ENCODE measurements around the gene LMX1A. TPM values are rescaled to one million over a fixed set of nuclear protein-coding genes. Genes with fewer than 3 reads are reported as not detected.

LMX1A gene
- total and polyA plus RNA-seq, 4 donors: 0.05 to 0.17 TPM; not detected in 2

GRCh38 chr1:165226326-165226725 lies 130.2 kb downstream of the LMX1A start:
- H3K4me3 ChIP-seq (ENCODE audit: low read depth in 1 of 3, low read length in 3 of 3): no peak overlapping the region
- no peaks in the 10 kb centered on the region for H3K9me3 ChIP-seq (ENCODE audit: control insufficient read depth in 4 of 4, low read length in 3 of 4)
- H3K9ac ChIP-seq (ENCODE audit: low read depth in 1 of 2, low read length in 2 of 2): no peak overlapping the region
- no peak for TF ChIP-seq ATF3 (IDR thresholded peaks at IDR 0.05)
- TF ChIP-seq RAD21 (IDR thresholded peaks at IDR 0.05): no peak
- no peak for TF ChIP-seq EGR1 (IDR thresholded peaks at IDR 0.05; ENCODE audit: low read depth in 2 of 2)
- H3K4me1 ChIP-seq (ENCODE audit: control insufficient read depth in 4 of 4, insufficient read depth in 4 of 4, low read length in 3 of 4): peaks cover 3 to 19% (median 13%) of the 10 kb centered on the region in 4 donors
- DNase-seq (ENCODE audit: low spot score): no peak
- no peaks in the 10 kb centered on the region for H3K36me3 ChIP-seq (ENCODE audit: control insufficient read depth in 4 of 4, insufficient read depth in 3 of 4, low read depth in 1 of 4, low read length in 3 of 4)
- H3K27ac ChIP-seq (ENCODE audit: low read depth in 1 of 2, low read length in 2 of 2): no peak overlapping the region
- 87% methylated on average over 2 of the region's 2 CpGs for whole genome bisulfite sequencing
- H3K27me3 ChIP-seq (ENCODE audit: control insufficient read depth in 4 of 4, insufficient read depth in 4 of 4, low read length in 3 of 4): no peaks in the 10 kb centered on the region

GRCh38 chr1:165225650-165226049 lies 130.9 kb downstream of the LMX1A start:
- 96% methylated on average over 1 of the region's 1 CpG for WGBS
- Histone ChIP-seq H3K9ac (ENCODE audit: low read depth in 1 of 2, low read length in 2 of 2) (no peak overlapping the region), H3K27me3 (ENCODE audit: control insufficient read depth in 4 of 4, insufficient read depth in 4 of 4, low read length in 3 of 4) (no peaks in the 10 kb centered on the region), H3K4me3 (ENCODE audit: low read depth in 1 of 3, low read length in 3 of 3) (no peak overlapping the region), H3K9me3 (ENCODE audit: control insufficient read depth in 4 of 4, low read length in 3 of 4) (no peaks in the 10 kb centered on the region), H3K4me1 (ENCODE audit: control insufficient read depth in 4 of 4, insufficient read depth in 4 of 4, low read length in 3 of 4) (peaks cover 3 to 20% (median 13%) of the 10 kb centered on the region in 4 donors), H3K36me3 (ENCODE audit: control insufficient read depth in 4 of 4, insufficient read depth in 3 of 4, low read depth in 1 of 4, low read length in 3 of 4) (no peaks in the 10 kb centered on the region), H3K27ac (ENCODE audit: low read depth in 1 of 2, low read length in 2 of 2) (no peak overlapping the region)
- TF ChIP-seq HNF4G (IDR thresholded peaks at IDR 0.05) (no peak), EGR1 (IDR thresholded peaks at IDR 0.05; ENCODE audit: low read depth in 2 of 2) (no peak), RXRA (IDR thresholded peaks at IDR 0.05) (no peak), SP1 (IDR thresholded peaks at IDR 0.05) (no peak), YY1 (IDR thresholded peaks at IDR 0.05) (no peak), NR2F2 (IDR thresholded peaks at IDR 0.05) (no peak)
- DNase-seq (ENCODE audit: low spot score): no peak

DNA sequence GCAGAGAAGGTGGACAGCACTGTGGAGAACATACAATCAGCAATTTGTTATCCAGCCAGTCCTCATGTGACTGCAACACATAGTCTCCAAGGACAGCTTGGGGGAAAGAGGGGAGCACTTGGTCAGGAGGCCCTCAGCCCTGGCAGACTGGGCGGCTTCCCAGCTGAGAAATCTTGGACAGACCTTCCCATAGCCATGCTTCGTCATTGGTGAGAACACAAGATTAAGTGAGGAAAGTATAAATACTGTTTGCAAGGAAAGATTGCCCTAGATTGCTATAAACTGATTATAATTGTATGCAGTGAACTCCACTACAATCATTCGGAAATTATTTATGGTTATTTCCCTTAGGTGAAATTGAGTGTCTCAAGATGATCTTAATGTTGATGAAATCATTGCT lies 131.5 kb downstream of the LMX1A start:
- no peaks in the 10 kb centered on the region for H3K36me3 ChIP-seq (ENCODE audit: control insufficient read depth in 4 of 4, insufficient read depth in 3 of 4, low read depth in 1 of 4, low read length in 3 of 4)
- peaks cover 3 to 20% (median 13%) of the 10 kb centered on the region in 4 donors for H3K4me1 ChIP-seq (ENCODE audit: control insufficient read depth in 4 of 4, insufficient read depth in 4 of 4, low read length in 3 of 4)
- no peak overlapping the region for H3K27ac ChIP-seq (ENCODE audit: low read depth in 1 of 2, low read length in 2 of 2)
- 96% methylated on average over 3 of the region's 3 CpGs for WGBS
- no peak for TF ChIP-seq FOXA2 (IDR thresholded peaks at IDR 0.05)
- no peak overlapping the region for H3K4me3 ChIP-seq (ENCODE audit: low read depth in 1 of 3, low read length in 3 of 3)
- no peak for DNase-seq (ENCODE audit: low spot score)
- no peaks in the 10 kb centered on the region for H3K9me3 ChIP-seq (ENCODE audit: control insufficient read depth in 4 of 4, low read length in 3 of 4)
- H3K9ac ChIP-seq (ENCODE audit: low read depth in 1 of 2, low read length in 2 of 2): no peak overlapping the region
- H3K27me3 ChIP-seq (ENCODE audit: control insufficient read depth in 4 of 4, insufficient read depth in 4 of 4, low read length in 3 of 4): no peaks in the 10 kb centered on the region

DNA sequence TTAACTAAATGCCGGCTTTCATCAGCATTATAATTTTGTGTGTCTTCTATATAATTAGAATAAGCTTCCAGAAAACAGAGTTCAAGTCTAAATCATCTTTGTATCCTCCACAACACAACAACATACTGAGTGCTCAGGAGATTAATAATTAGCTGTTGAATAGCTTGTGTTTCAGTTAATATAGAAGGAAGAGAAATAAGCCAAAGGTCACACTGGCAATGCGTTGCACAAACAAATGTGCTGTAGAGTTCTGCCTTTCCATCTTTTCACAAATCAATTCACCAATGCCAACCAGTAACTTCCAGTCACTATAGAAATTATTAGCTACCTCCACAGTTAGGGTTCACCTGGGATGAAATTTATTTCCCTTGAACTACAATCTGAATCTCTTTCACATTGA lies 132.0 kb downstream of the LMX1A start:
- DNase-seq (ENCODE audit: low spot score): no peak
- Histone ChIP-seq H3K4me1 (ENCODE audit: control insufficient read depth in 4 of 4, insufficient read depth in 4 of 4, low read length in 3 of 4) (peaks cover 3 to 20% (median 13%) of the 10 kb centered on the region in 4 donors), H3K36me3 (ENCODE audit: control insufficient read depth in 4 of 4, insufficient read depth in 3 of 4, low read depth in 1 of 4, low read length in 3 of 4) (no peaks in the 10 kb centered on the region), H3K27ac (ENCODE audit: low read depth in 1 of 2, low read length in 2 of 2) (no peak overlapping the region), H3K27me3 (ENCODE audit: control insufficient read depth in 4 of 4, insufficient read depth in 4 of 4, low read length in 3 of 4) (no peaks in the 10 kb centered on the region), H3K9me3 (ENCODE audit: control insufficient read depth in 4 of 4, low read length in 3 of 4) (no peaks in the 10 kb centered on the region), H3K4me3 (ENCODE audit: low read depth in 1 of 3, low read length in 3 of 3) (no peak overlapping the region), H3K9ac (ENCODE audit: low read depth in 1 of 2, low read length in 2 of 2) (no peak overlapping the region)
- WGBS: 62% methylated on average over 2 of the region's 2 CpGs
- TF ChIP-seq SP1 (IDR thresholded peaks at IDR 0.05) (peak; percentile 95), TAF1 (conservative IDR thresholded peaks at IDR 0.05) (no peak), NR2F2 (IDR thresholded peaks at IDR 0.05) (no peak), FOXA2 (IDR thresholded peaks at IDR 0.05) (no peak), FOXA1 (IDR thresholded peaks at IDR 0.05) (no peak), HNF4G (IDR thresholded peaks at IDR 0.05) (peak; percentile 36), EGR1 (IDR thresholded peaks at IDR 0.05; ENCODE audit: low read depth in 2 of 2) (no peak), REST (IDR thresholded peaks at IDR 0.05) (peak; percentile 43), JUND (IDR thresholded peaks at IDR 0.05) (no peak), RXRA (IDR thresholded peaks at IDR 0.05) (peak; percentile 77 to 86), ZBTB33 (IDR thresholded peaks at IDR 0.05) (peak; percentile 29), ATF3 (IDR thresholded peaks at IDR 0.05) (no peak), RAD21 (IDR thresholded peaks at IDR 0.05) (peak in 1 of 2 donors; percentile 30), MAX (IDR thresholded peaks at IDR 0.05) (peak; percentile 22), YY1 (IDR thresholded peaks at IDR 0.05) (peak; percentile 35), HNF4A (conservative IDR thresholded peaks at IDR 0.05) (peak; percentile 59 to 61)

Data from liver (tissue), 9 donors.